ENCODE data around the gene ANKRD12.

DNA sequence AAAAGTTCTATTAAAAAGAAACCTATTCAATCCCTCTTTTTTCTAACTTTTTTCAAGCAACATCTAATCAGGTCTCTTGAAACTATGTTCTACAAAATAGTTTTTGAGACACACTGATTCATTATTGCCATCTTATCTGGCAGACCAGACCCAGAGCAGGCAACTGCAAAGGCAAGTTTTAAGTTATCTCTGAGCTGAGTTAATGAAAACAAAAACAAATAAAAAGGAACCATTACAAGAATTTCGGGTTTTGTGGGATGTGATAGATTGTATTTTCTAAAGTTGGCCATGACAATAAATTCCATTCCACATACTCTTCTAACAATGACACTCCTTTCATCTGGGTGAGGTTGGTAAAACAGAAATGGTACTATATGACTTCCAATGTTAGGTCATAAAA, 182.8 kb downstream of the ANKRD12 start:
- TF ChIP-seq, protein P1, sequence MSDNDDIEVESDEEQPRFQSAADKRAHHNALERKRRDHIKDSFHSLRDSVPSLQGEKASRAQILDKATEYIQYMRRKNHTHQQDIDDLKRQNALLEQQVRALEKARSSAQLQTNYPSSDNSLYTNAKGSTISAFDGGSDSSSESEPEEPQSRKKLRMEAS (IDR thresholded peaks at IDR 0.05), result no peak
- TF ChIP-seq, protein P2, sequence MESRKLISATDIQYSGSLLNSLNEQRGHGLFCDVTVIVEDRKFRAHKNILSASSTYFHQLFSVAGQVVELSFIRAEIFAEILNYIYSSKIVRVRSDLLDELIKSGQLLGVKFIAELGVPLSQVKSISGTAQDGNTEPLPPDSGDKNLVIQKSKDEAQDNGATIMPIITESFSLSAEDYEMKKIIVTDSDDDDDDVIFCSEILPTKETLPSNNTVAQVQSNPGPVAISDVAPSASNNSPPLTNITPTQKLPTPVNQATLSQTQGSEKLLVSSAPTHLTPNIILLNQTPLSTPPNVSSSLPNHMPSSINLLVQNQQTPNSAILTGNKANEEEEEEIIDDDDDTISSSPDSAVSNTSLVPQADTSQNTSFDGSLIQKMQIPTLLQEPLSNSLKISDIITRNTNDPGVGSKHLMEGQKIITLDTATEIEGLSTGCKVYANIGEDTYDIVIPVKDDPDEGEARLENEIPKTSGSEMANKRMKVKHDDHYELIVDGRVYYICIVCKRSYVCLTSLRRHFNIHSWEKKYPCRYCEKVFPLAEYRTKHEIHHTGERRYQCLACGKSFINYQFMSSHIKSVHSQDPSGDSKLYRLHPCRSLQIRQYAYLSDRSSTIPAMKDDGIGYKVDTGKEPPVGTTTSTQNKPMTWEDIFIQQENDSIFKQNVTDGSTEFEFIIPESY (IDR thresholded peaks at IDR 0.05; ENCODE audit: extremely low read depth, insufficient replicate concordance, low read length), result no peak
- TF ChIP-seq POLR2AphosphoS5 (IDR thresholded peaks at IDR 0.05; ENCODE audit: low read depth, low read length), result no peak
- TF ChIP-seq, protein P3, sequence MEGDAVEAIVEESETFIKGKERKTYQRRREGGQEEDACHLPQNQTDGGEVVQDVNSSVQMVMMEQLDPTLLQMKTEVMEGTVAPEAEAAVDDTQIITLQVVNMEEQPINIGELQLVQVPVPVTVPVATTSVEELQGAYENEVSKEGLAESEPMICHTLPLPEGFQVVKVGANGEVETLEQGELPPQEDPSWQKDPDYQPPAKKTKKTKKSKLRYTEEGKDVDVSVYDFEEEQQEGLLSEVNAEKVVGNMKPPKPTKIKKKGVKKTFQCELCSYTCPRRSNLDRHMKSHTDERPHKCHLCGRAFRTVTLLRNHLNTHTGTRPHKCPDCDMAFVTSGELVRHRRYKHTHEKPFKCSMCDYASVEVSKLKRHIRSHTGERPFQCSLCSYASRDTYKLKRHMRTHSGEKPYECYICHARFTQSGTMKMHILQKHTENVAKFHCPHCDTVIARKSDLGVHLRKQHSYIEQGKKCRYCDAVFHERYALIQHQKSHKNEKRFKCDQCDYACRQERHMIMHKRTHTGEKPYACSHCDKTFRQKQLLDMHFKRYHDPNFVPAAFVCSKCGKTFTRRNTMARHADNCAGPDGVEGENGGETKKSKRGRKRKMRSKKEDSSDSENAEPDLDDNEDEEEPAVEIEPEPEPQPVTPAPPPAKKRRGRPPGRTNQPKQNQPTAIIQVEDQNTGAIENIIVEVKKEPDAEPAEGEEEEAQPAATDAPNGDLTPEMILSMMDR (IDR thresholded peaks at IDR 0.05 in 2 of 3, conservative IDR thresholded peaks at IDR 0.05 in 1 of 3; ENCODE audit: borderline replicate concordance in 1 of 3, insufficient read depth in 1 of 3, low read depth in 2 of 3, low read length in 2 of 3), result no peak
- TF ChIP-seq, protein P4, sequence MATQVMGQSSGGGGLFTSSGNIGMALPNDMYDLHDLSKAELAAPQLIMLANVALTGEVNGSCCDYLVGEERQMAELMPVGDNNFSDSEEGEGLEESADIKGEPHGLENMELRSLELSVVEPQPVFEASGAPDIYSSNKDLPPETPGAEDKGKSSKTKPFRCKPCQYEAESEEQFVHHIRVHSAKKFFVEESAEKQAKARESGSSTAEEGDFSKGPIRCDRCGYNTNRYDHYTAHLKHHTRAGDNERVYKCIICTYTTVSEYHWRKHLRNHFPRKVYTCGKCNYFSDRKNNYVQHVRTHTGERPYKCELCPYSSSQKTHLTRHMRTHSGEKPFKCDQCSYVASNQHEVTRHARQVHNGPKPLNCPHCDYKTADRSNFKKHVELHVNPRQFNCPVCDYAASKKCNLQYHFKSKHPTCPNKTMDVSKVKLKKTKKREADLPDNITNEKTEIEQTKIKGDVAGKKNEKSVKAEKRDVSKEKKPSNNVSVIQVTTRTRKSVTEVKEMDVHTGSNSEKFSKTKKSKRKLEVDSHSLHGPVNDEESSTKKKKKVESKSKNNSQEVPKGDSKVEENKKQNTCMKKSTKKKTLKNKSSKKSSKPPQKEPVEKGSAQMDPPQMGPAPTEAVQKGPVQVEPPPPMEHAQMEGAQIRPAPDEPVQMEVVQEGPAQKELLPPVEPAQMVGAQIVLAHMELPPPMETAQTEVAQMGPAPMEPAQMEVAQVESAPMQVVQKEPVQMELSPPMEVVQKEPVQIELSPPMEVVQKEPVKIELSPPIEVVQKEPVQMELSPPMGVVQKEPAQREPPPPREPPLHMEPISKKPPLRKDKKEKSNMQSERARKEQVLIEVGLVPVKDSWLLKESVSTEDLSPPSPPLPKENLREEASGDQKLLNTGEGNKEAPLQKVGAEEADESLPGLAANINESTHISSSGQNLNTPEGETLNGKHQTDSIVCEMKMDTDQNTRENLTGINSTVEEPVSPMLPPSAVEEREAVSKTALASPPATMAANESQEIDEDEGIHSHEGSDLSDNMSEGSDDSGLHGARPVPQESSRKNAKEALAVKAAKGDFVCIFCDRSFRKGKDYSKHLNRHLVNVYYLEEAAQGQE (IDR thresholded peaks at IDR 0.05; ENCODE audit: low read depth), result no peak
- TF ChIP-seq, protein P5, sequence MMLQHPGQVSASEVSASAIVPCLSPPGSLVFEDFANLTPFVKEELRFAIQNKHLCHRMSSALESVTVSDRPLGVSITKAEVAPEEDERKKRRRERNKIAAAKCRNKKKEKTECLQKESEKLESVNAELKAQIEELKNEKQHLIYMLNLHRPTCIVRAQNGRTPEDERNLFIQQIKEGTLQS (IDR thresholded peaks at IDR 0.05), result no peak
- TF ChIP-seq CEBPB (IDR thresholded peaks at IDR 0.05; ENCODE audit: low read depth), result no peak
- TF ChIP-seq POLR2A (IDR thresholded peaks at IDR 0.05; ENCODE audit: borderline replicate concordance, extremely low read depth, insufficient read depth, insufficient read length), result no peak
- TF ChIP-seq YY1 (IDR thresholded peaks at IDR 0.05; ENCODE audit: extremely low read depth, insufficient replicate concordance, low read depth, low read length), result no peak
